ENCODE data around the gene FAF1.
"Not testable (repeated sequence)": the region's sequence is repeated elsewhere in the genome, so short reads cannot be mapped to it uniquely, and the experiment has no call there.

FAF1 gene

GRCh38 chr1:50527987-50528320 is 432.1 kb downstream of the FAF1 start:
- not testable (repeated sequence) for DNase-seq

DNA sequence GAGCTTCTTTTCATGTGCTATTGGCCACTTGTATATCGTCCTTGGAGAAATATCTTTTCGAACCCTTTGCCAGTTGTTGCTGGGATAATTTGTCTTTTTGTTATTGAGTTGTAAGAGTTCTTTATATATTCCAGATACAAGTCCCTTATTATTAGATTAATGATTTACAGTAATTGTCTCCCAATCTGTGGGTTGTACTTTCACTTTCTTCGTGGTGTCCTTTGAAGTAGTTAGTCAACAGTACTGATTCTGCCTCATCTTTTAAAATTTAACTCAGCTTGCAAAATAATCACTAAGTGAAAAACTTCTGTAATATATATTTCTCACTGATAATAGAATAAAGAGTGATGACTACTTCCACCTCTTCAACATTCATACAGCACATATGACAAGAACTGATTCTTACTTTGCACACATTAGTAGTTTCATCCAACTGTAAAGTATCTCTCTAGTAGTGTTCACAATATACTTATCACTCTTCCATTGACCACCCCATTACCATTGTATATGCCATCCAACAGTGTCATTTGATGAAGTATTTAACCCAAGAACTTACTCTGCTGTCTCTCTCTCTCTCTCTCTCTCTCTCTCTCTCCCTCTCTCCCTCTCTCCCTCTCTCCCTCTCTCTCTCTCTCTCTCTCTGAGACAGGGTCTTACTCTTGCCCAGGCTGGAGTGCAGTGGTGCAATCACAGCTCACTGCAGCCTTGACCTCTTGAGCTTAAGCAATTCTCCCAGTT is 432.6 kb downstream of the FAF1 start:
- DNase-seq = no peak

DNA sequence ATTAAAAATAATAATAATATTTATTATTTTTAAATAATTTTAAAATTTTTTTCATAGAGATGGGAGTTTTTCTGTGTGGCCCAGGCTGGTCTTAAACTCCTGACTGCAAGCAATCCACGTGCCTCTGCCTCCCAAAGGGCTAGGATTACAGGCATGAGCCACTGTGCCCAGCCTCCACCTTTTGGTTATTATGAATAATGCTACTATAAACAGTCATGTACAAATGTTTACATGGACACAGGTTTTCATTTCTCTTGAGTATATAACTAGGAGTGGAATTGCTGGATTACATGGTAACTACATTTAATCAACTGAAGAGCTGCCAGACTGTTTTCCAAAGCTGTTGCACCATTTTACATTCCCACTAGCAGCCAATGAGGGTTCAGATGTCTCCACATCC is 433.6 kb downstream of the FAF1 start:
- no peak for DNase-seq

GRCh38 chr1:50523548-50523947 is 436.5 kb downstream of the FAF1 start:
- DNase-seq = no peak

DNA sequence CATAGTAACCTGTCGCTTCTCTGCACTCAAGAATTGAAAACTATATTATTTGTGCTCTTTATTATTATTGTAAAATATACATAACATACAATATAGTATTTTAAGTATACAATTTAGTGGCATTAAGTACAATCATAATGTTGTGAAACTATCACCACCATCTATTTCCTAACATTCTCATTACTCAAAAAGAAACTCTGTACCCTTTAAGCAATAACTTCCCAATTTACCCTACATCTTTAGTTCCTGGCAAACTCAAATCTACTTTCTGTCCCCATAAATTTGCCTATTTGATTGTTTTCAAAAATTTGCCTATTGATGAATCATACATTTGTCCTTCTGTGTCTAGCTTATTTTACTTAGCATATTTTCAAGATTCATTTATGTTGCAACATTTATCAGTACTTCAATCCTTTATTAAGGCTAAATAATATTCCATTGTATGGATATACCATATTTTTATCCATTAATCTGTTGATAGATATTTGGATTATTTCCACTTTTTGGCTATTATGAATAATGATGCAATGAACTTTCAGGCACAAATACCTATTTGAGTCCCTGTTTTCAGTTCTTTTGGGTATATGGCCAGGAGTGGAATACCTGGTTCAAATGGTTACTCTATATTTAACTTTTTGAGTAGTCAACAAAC is 437.2 kb downstream of the FAF1 start:
- no peak for DNase-seq

GRCh38 chr1:50521703-50522102 is 438.4 kb downstream of the FAF1 start:
- DNase-seq = no peak

GRCh38 chr1:50517488-50517887 is 442.6 kb downstream of the FAF1 start:
- DNase-seq = no peak

- no peak for DNase-seq
Measured at GRCh38 chr1:50516056-50516455, 444.0 kb downstream of the FAF1 start.

GRCh38 chr1:50508040-50508586 is 452.0 kb downstream of the FAF1 start:
- no peak for DNase-seq

DNA sequence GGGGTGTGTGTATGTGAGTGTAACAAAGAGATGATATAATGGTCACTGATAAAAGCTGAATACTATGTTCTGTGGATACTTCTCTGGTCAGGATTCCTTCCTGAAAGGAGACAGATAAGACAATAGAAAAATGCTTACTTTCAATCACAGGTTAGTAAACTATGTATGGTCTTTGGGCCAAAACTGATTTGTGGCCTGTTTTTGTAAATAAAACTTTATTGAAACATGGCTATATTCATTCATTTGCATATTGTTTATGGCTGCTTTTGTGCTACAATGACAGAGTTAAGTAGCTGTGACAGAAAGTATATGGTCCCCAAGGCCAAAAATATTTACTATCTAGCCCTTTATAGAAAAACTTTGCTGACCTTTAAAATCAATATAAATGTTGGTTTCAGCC is 454.6 kb downstream of the FAF1 start:
- DNase-seq = no peak

DNA sequence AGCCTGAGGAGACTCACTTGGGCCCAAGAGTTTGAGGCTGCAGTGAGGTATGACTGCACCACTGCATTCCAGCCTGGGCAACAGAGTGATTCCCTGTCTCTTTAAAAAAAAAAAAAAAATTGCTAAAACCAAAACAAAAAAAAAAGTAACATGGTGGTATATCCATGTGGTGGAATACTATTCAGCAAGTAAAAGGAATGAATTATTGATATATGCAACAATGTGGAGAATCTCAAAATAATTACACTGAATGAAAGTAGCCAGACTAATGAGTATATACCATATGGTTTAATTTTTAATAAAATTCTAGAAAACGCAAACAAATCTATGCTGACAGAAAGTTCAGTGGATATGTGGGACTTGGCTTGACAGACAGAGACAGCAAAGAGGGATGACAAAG is 456.6 kb downstream of the FAF1 start:
- no peak for DNase-seq

DNA sequence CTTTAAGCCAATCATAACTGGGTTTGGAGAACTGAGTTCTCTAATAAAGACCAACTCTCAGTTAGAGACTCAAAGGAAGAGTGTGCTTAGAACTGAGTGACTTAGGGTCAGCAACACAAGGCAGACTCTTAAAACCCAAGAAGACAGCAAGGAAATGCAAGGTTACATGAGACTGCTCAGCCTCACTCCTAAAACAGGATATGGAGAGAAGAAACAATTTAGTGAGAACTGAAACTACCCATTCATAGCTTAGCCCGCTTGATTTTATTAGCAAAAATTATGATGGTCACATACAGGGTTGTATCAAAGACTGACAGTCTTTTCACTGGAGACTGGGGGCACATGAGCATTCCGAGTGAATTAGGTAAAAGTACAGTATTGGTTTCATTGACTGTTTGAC is 457.9 kb downstream of the FAF1 start:
- no peak for DNase-seq

- no peak for DNase-seq
Measured at GRCh38 chr1:50497007-50497406, 463.1 kb downstream of the FAF1 start.

- no peak for DNase-seq
Measured at GRCh38 chr1:50493710-50494109, 466.4 kb downstream of the FAF1 start.

DNA sequence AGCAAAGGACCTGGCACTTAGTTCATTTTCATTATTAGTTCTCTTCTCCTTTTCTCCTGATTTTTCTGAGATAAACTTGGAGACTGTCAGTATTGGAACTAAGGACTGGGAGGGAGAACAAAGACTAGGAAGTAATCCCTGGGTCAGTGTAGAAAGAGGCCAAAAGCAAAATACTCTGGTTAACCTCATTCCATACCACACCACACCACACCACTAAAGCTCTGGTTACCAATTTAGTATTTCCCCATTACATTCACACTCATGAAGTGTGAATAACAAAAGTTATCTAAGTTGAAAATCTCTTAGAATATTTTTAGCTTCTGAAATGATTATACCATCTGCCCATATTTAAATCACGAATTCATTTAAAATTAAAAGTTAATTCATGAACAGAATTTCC is 467.9 kb downstream of the FAF1 start:
- no peak for DNase-seq

DNA sequence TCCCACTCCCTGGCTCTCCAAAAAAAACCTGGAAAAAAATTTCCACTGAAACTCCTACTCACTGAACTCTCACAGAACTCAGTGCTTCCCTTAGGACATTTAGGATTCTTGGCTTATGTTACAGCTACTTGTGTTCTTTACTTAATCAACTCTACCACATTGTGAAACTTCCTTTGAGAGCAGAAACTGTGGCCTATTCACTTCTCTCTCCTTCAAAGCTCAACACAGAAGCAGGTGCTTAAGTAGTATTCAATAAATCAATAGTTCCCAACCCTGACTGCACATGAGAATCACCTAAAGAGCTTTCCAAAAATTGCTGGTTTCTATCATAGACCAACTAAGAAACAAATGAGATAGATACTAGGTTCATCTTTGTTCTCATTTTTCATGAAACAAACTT is 468.9 kb downstream of the FAF1 start:
- no peak for DNase-seq

DNA sequence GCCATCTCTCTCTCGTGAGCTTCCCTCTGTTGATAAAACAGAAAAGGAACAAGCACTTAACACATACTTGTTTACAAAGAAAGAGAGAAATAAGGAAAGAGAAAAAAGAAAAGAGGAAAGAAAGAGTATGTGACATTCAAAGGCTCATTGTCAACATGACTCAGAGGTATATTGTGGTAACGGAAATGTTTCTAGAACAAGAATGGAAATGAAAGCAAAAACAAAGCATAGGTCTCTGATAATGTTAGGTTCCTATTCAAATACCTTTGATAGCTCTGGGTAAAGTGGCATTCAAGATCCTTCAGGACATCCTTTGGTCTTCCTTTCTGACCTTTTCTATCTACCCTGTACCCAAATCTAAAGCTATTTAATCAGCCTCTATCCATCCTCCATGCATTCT is 469.4 kb downstream of the FAF1 start:
- DNase-seq = no peak

GRCh38 chr1:50488876-50489275 is 471.2 kb downstream of the FAF1 start:
- DNase-seq = no peak

GRCh38 chr1:50488356-50488755 is 471.7 kb downstream of the FAF1 start:
- no peak for DNase-seq

GRCh38 chr1:50487725-50488124 is 472.3 kb downstream of the FAF1 start:
- DNase-seq = no peak

DNA sequence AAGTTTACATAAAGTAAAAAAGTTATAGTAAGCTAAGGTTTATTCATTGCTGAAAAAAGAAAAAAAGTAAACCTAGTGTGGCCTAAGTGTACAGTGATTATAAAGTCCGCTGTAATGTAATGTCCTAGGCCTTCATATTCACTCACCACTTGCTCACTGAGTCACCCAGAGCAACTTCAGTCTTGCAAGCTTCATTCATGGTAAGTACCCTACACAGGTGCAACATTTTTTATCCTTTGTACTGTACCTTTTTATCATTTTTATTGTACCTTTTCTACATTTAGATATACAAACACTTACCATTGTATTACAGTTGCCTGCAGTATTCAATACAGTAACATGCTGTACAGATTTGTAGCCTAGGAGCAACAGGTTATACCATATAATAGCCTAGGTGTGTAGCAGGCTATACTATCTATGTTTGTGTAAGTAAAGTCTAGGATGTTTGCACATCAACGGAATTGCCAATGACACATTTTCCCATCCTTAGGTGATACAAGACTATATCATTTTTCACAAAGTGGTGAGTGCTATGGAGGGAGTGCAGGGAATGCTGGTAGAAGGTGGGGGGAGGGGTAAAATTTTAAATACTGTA is 478.8 kb downstream of the FAF1 start:
- no peak for DNase-seq

- no peak for DNase-seq
Measured at GRCh38 chr1:50476800-50477199, 483.3 kb downstream of the FAF1 start.

DNA sequence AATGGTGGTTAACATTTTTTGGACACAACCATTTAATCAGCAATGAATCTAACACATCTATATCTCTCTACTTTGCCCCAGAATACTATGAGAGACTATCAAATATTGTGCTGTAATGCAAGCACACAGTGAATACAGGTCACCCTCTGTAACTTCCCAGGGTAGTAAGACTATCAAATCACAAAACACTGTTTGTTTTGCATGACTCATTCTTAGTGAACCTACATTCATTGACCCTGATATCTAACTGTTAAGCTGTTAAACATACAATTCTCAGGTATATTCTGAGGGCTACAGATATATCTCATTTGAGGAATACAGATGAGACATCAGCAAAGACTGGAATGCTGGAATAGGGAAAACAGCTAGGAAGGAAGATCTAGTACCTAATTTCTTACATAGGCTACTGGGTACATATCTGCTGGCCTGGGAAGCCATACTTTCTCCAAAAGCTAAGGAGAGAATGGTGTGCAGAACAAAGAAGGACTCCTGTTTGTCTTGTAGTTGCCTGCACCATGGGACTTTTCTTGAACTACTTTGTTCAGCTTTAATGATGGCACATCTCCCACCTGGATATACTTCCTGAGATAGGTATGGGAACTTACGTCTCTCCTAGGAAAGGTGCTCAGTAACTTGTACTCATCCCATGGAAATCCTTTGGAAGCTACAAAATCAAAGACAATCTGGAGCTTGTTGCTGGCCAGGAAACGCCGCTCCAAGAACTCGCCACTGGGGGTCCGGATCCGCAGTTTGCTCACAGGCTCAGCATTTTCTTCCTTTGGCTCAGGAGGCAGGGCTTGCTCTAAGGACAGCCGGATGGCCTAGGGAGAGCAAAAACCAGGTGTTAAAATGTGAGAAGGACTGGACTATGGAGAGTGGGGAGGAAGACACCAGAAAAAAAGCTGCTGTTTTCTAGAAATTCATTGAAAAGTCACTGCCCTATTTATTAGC is 484.9 kb downstream of the FAF1 start:
- no peak for DNase-seq

Data from activated CD8-positive, alpha-beta memory T cell treated with anti-CD3 and anti-CD28 coated beads, Interleukin-2, amount 50 U/mL, for 48 hours (primary cell).